A673 (cell line): ENCODE measurements around the gene TTLL5. TPM values are rescaled to one million over a fixed set of nuclear protein-coding genes. Genes with fewer than 3 reads are reported as not detected.

Experiments
- BruUV-seq: library from RNA; stranded (reverse); fragments of 400-500 nt; replicated peaks from 2 replicates; lab custom pipeline; 2021; lab: Mats Ljungman, UMichigan
- CTCF ChIA-PET: fragments of 300-600 bp; sonication (Branson Sonifier 250); formaldehyde crosslinking; loops from one replicate; lab custom pipeline; 2022; ENCODE audit warnings: antibody characterized with exemption; lab: Charles Lee
- POLR2A ChIA-PET: fragments of 300-600 bp; sonication (Branson Sonifier 250); formaldehyde crosslinking; loops from one replicate; lab custom pipeline; 2022; ENCODE audit warnings: antibody characterized with exemption; ENCODE audit not compliant: low non-redundant PET; lab: Charles Lee
- DNase-seq: peaks from one replicate; pipeline ENCODE4 v3.0.0-alpha.2; 2015; ENCODE audit warnings: low spot score
- H3K27ac ChIP-seq: fragments of 200-600 bp; sonication (generic); 2 replicates; pipeline ENCODE4 v1.5.1; 2016; ENCODE audit warnings: mixed run types, low read depth, mild to moderate bottlenecking, mixed read lengths, antibody characterized with exemption, low read length; ENCODE audit not compliant: poor library complexity, severe bottlenecking
- H3K27me3 ChIP-seq: fragments of 200-600 bp; sonication (generic); replicated peaks from 2 replicates; pipeline ENCODE4 v1.6.1; 2017; ENCODE audit warnings: mixed run types, low read depth, mild to moderate bottlenecking, mixed read lengths, antibody characterized with exemption, low read length; ENCODE audit not compliant: insufficient read depth, poor library complexity
- H3K36me3 ChIP-seq: fragments of 200-600 bp; sonication (generic); 2 replicates; pipeline ENCODE4 v1.6.1; 2016; ENCODE audit warnings: mixed run types, mild to moderate bottlenecking, mixed read lengths, antibody characterized with exemption, low read length; ENCODE audit not compliant: insufficient read depth, poor library complexity, severe bottlenecking
- H3K4me1 ChIP-seq: fragments of 200-600 bp; sonication (generic); 2 replicates; pipeline ENCODE4 v1.6.1; 2017; ENCODE audit warnings: mixed run types, mild to moderate bottlenecking, mixed read lengths, antibody characterized with exemption, low read length; ENCODE audit not compliant: insufficient read depth, poor library complexity, severe bottlenecking
- H3K4me3 ChIP-seq: fragments of 200-600 bp; sonication (generic); 2 replicates; pipeline ENCODE4 v1.5.1; 2016; ENCODE audit warnings: low read depth, mixed run types, mild to moderate bottlenecking, mixed read lengths, low read length; ENCODE audit not compliant: poor library complexity, severe bottlenecking
- H3K9me3 ChIP-seq: fragments of 200-600 bp; sonication (generic); 2 replicates; pipeline ENCODE4 v1.6.1; 2016; ENCODE audit warnings: mixed run types, low read depth, mild to moderate bottlenecking, mixed read lengths, antibody characterized with exemption, low read length; ENCODE audit not compliant: poor library complexity, severe bottlenecking
- EZH2 ChIP-seq: fragments of 200-600 bp; sonication (generic); IDR thresholded peaks from 2 replicates; pipeline ENCODE4 v1.6.1; 2017; ENCODE audit warnings: borderline replicate concordance, low read depth, mild to moderate bottlenecking, mixed read lengths, antibody characterized with exemption, low read length; ENCODE audit not compliant: poor library complexity, severe bottlenecking
- intact Hi-C: fragments of 100-400 bp; cut with micrococcal nuclease; formaldehyde crosslinking; loops from one replicate; pipeline ENCODE4 v1.10.0; 2022; ENCODE audit not compliant: unreplicated experiment
- total RNA-seq: library from RNA; stranded (reverse); gene quantifications from 2 replicates; pipeline ENCODE4 v1.2.3, GENCODE V29; 2021
- TF ChIP-seq, protein P1 (sequence below): fragments of 300-800, 200-600 bp; sonication (generic); conservative IDR thresholded peaks from 2 replicates; pipeline ENCODE4 v1.5.1; 2017; ENCODE audit warnings: low read depth, mild to moderate bottlenecking, antibody characterized with exemption, low read length, moderate library complexity, mixed read lengths

TTLL5 gene
- total RNA-seq, 1 experiment from 2014 or later = 56.7 TPM

GRCh38 chr14:75660238-75660629, 812 bp upstream of the TTLL5 start:
- peak overlapping the region; percentile 76 for H3K27ac ChIP-seq
- intact Hi-C loops = no loop called here
- H3K4me1 ChIP-seq = no peaks in the 10 kb centered on the region
- ChIA-PET CTCF (interaction anchor here (1.0 kb wide), 1 partner anchor 322 kb away, joined by 3 read pairs; no protein-coding TSS in a partner anchor), POLR2A (interaction anchor here (0.7 kb wide), 1 partner anchor 458 kb away, joined by 3 read pairs; no protein-coding TSS in a partner anchor)
- peaks cover 39% of the 10 kb centered on the region for H3K36me3 ChIP-seq
- no peaks in the 10 kb centered on the region for H3K27me3 ChIP-seq
- H3K9me3 ChIP-seq = no peaks in the 10 kb centered on the region
- DNase-seq = no peak
- BruUV-seq = TSS peak; percentile 82
- TF ChIP-seq EZH2 = no peak
- TF ChIP-seq, protein P1, sequence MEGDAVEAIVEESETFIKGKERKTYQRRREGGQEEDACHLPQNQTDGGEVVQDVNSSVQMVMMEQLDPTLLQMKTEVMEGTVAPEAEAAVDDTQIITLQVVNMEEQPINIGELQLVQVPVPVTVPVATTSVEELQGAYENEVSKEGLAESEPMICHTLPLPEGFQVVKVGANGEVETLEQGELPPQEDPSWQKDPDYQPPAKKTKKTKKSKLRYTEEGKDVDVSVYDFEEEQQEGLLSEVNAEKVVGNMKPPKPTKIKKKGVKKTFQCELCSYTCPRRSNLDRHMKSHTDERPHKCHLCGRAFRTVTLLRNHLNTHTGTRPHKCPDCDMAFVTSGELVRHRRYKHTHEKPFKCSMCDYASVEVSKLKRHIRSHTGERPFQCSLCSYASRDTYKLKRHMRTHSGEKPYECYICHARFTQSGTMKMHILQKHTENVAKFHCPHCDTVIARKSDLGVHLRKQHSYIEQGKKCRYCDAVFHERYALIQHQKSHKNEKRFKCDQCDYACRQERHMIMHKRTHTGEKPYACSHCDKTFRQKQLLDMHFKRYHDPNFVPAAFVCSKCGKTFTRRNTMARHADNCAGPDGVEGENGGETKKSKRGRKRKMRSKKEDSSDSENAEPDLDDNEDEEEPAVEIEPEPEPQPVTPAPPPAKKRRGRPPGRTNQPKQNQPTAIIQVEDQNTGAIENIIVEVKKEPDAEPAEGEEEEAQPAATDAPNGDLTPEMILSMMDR = no peak
- H3K4me3 ChIP-seq = peak overlapping the region; percentile 84

- CTCF ChIA-PET = interaction anchor here (0.6 to 0.7 kb wide), 2 partner anchors 42 to 482 kb away, joined by 4 to 6 read pairs; no protein-coding TSS in a partner anchor
Observed at GRCh38 chr14:75661499-75661814, 411 bp downstream of the TTLL5 start.

GRCh38 chr14:75662966-75663365, 1.9 kb downstream of the TTLL5 start:
- Histone ChIP-seq H3K36me3 (peaks cover 22% of the 10 kb centered on the region), H3K27me3 (no peaks in the 10 kb centered on the region), H3K4me3 (no peak overlapping the region), H3K4me1 (no peaks in the 10 kb centered on the region), H3K9me3 (no peaks in the 10 kb centered on the region), H3K27ac (no peak overlapping the region)
- no TSS peak for BruUV-seq
- ChIA-PET POLR2A (no interaction called here), CTCF (no interaction called here)
- TF ChIP-seq, protein P1 = no peak
- no peak for TF ChIP-seq EZH2
- intact Hi-C loops = no loop called here
- no peak for DNase-seq

More at GRCh38 chr14:75661499-75661814, 411 bp downstream of the TTLL5 start:
- DNase-seq = no peak
- Histone ChIP-seq H3K4me3 (peak overlapping the region; percentile 84), H3K9me3 (no peaks in the 10 kb centered on the region), H3K27ac (peak overlapping the region; percentile 76), H3K27me3 (no peaks in the 10 kb centered on the region), H3K4me1 (no peaks in the 10 kb centered on the region), H3K36me3 (peaks cover 30% of the 10 kb centered on the region)
- POLR2A ChIA-PET = interaction anchor here (0.7 kb wide), 1 partner anchor 14 kb away, joined by 8 read pairs; no protein-coding TSS in a partner anchor
- intact Hi-C loops = no loop called here
- BruUV-seq = no TSS peak
- TF ChIP-seq EZH2 = no peak
- TF ChIP-seq, protein P1 = no peak
